OCI-M1 (cell line): Measurements from ENCODE around the gene TF.
"Not testable (repeated sequence)": the region's sequence is repeated elsewhere in the genome, so short reads cannot be mapped to it uniquely, and the experiment has no call there.

Source experiments
- DNase-seq: peaks from one replicate; lab custom pipeline; 2025; lab: John Stamatoyannopoulos, UW

Gene TF

DNA sequence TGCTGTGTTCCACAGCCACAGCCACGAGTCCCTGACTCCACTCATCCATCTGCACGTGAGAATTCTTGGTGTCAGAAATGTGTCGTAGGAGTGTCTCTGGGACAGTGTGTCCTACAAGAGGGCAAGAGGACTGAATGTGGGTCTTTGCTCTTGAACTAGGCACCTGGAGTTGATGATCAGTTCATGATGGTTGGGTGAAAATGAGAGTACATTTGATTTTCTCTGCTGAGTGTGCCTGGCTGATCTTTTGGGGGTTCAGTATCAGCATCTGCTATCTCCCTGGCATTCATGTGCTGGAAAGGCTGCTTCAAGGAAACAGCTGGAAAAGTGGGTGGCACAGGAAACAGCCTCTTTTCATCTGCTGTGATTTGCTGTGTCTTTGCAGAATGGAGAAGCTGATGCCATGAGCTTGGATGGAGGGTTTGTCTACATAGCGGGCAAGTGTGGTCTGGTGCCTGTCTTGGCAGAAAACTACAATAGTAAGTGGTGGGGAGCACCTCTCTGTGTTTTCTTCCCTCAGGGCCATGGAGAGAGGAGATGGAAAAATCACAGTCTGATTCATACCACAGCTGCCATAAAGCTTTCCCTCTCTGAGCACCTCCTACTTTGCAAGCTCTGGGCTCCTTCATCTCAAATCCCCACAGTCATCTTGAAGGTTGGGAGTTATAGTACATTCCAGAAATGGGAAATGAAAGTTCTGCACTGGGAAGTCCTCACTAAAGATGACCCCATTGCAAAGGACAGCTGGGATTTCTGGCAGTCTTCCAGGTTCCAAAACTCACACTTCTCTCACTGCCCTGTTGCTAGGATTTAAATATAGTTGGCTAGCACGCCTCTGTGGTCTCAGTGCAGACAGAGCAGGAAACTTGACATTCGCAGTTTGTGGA is 17.8 kb downstream of the TF start:
- DNase-seq = no peak

DNA sequence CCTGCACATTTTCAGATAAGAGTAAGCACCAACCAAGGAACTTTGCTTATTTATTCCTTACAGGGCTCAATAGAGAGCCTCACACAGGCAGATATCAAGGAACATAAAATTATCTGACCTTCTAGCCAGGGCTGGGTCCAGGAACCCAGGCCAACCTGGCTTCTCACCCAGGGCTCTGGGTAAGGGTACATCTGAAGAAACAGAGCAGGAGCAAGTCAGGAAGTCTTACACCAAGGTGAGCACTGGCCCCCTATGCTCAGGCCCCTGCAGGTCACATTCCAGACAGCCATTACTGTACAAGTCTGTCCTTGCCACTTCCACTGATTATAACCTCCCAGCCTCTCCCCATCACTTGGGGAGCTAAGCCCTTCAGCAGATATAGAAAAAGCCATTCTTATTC is 19.1 kb downstream of the TF start:
- no peak for DNase-seq

DNA sequence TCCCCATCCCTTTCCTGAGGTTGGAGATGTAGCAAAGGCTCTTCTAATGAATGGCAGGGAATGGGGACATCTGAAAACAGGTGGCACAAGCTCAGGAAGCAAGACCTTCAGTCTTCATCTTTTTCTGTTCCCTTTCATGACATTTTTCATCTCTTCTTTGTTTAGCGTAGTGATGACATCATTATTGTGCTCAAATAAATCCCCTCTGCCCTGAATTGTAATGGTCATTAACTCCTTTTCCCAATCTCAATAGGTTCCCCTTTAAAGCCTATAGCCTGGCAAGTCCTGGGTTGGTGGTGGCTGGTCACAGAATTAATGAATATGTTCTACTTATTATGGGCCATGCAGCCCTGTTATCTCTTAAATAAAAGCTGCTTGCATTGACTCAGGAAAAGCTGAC is 21.4 kb downstream of the TF start:
- DNase-seq = no peak

DNA sequence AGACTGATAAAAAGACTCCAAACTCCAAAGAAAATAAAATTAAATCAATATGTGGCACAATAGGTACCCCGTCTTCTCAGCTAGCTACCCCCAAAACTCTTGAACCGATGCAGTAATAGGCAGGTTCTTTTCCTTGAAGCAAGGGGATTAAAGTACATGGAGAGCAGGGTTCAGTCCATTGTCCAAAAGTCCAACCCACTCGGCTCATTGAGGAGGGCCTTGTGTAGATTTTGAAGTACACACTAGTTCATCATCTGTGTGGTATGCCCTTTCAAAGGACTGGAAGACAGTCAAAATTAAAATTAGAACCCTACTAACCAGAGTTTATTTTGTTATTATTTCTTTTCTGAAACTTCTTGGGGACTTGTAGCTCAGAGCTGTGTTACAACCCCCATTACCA is 23.3 kb downstream of the TF start:
- no peak for DNase-seq

DNA sequence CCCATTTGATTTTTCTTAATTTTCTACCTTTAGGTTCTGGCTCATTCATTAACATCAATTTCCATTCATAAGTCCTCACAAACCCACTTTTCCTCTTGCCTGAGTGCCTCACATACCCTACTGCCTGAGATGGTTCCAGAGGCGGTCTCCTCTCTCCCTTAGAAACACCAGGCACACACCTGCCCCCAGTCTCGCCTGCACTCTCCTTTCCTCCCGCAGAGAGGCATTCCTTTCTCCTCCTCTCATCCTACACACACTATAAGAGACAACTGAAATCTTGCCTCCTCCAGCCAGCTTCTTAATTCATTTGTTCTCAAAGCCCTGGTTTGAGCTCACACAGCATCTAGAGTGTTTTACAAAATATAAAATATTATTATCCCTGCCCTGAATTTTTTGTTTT is 27.5 kb downstream of the TF start:
- DNase-seq = no peak

DNA sequence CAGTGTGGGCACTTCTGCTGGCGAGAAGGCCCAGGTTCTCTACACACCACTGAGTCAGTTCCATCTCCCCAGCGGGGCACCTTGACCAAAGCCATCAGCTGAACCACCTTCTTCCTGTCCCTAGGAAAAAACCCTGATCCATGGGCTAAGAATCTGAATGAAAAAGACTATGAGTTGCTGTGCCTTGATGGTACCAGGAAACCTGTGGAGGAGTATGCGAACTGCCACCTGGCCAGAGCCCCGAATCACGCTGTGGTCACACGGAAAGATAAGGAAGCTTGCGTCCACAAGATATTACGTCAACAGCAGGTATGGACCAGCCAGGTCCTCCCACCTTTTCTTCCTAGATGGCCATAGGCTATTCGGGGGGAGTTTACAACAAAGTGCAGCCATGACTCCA is 29.1 kb downstream of the TF start:
- DNase-seq = no peak

DNA sequence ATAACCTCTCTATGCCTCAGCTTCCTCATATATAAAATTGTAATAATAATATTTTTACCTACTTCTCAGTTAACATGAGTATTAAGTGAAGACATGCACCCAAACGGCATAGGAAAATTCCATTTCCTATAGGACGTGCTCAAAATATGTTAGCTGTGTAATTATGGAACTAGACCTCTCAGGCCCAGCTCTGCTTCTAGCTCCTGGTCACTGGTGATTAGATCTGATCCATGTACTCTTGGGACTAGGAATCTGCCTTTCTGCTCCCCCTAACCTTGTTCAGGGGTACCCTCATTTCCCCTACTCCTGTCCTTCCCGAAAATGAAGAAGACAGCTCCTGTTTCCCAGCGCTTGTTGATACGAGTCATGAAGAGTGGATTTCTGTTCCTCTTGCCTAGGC is 29.6 kb downstream of the TF start:
- DNase-seq = no peak

DNA sequence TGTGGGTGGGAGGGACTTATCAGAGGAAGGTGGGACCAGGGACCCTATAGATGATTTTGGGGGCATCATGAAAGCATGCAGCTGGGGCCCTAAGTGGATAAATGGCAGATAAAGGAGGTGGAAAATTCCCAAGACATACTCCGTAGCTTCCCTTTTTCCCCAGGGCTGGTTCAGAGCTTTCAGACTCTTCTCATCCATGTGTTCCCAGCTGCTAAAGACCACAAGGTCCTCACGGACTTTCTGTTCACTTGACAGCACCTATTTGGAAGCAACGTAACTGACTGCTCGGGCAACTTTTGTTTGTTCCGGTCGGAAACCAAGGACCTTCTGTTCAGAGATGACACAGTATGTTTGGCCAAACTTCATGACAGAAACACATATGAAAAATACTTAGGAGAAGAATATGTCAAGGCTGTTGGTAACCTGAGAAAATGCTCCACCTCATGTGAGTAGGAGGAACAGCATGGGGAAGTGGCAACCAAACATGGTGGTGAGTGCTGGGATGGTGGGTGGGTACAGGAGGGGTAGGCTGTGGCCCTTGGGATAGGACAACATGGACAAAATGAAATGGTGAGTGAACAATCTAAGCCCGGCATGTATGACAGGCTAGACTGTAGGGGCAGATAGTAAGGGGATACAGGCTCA is 30.7 kb downstream of the TF start:
- peak; percentile 11 for DNase-seq

DNA sequence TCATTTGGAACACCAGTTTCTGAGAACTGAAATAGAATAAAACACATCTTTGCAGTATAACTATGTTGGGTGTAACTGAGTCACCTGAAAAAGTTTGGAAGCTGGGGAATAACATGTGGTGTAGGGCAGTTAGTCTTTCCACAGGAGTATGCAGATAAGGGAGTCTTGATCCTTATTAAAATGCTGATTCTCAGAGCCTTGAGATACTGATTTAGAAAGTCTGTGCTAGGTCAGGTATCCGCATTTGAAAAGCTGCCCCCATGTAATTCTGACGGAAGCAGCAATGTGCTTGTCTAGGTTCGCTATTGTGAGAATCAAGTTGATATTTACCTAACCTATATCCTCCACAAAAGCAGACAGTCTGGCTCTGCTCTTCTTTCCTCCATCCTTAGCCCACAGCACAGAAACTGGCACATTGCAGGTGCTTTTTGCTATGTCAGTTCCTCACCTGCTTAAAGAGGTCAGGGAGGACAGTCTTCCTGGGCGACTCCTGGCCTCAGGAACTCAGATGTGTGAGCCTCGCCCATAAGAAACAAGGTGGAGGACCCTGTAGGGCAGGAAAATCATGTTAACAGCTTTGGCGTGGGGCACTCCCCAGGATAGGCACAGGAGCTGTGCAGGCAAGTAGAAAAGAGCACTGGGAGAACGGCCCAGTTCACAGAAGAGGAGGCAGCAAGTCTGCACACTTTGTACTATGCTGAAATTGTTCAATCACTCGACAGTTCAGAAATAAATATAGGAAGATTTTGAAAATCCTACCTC is 31.8 kb downstream of the TF start:
- no peak for DNase-seq

DNA sequence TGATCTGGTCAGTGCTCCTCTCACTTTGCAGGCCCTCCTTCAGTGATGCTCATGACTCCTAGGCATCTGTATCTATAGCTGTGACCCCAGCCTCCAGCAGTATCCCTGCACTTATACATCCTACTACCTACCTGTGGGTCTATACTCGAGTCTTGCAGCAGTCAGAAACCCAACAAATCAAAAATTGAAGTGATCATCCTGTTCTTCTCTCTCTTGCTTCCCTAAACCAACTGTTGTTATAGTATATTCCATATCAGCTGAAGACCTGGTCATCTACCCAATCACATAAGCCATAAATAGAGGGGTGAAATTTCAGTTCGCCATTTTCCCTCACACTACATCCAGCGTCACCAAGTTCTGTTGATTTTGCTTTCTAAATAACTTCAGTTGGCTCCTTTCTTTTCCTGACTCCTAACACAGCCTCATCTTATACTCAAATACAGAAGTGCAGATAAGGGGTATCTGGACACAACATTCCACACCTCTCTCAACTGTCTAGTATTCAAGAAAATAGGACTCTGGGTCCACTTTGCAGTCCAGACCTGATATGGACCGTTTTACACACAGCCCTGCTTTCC is 33.5 kb downstream of the TF start:
- DNase-seq = no peak

DNA sequence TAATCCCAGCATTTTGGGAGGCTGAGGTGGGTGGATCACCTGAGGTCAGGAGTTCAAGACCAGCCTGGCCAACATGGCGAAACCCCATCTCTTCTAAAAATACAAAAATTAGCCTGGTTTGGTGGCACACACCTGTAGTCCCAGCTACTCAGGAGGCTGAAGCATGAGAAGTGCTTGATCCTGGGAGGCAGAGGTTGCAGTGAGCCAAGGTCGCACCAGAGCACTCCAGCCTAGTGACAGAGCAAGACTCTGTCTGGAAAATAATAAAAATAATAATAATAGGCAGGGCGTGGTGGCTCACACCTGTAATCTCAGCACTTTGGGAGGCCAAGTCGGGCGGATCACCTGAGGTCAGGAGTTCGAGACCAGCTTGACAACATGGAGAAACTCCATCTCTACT is 34.6 kb downstream of the TF start:
- DNase-seq = not testable (repeated sequence)

DNA sequence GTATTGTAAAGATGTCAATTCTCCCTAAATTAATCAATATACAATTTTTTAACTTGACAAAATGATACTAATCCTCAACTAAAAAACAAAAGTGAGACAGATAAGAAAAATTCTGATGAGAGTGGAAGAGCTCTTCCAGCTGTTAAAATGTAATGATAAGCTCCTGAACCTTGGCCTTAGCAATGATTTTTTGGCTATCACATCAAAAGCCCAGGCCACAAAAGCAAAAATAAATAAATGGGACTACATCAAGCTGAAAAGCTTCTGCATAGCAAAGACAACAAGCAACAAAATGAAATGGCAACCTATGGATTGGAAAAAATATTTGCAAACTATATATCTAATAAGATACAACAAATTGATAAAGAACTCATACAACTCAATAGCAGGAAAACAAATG is 35.4 kb downstream of the TF start:
- no peak for DNase-seq

DNA sequence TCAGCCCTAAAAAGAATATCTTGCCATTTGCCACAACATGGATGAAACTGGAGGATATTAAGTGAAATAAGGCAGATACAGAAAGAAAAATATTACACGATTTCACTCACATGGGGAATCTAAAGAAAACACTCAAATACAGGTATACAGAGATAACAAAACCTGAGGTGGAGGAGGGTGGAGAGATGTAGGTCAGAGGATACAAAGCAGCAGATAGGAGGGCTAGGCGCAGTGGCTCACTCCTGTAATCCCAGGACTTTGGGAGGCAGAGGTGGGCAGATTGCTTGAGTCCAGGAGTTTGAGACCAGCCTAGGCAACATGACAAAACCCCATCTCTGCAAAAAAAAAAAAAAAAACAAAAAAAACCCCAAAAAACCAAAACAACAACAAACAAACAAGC is 36.3 kb downstream of the TF start:
- no peak for DNase-seq

DNA sequence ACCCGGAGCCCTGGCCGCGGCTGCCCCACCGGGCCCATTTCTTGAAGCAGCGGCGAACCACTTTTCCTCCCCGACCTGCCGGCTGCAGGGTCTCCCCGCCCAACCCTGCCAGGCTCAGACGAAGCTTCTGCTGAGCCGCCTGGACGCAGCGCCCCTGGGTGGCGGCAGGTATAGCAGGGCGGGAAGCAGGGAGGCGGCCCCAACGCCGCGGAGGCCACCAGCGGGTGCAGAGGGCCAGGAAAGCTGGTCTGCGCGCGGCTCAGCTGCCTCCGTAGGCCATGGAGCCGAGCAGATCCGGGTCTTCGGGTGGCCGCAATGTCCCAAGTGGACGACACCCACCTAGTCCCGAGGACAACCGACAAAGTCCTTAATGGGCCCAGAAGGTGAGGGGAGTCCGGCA is 37.6 kb downstream of the TF start:
- DNase-seq = no peak

DNA sequence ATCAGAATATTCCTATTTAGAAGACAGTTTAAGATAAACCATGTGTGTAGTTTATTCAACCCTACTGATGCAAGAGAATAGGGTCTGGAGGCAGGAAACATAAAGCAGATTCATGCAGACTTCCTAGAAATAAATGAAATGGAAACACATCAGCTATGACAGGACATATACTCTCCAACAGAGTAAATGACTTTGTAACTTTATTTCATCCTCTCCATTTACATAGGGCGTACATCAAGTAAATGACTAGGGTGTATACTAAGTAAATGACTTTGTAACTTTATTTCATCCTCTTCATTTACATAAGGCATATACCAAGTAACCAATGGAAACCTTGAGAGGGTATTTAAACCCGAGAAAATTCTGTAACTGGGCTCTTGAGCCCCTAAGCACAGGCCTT is 41.8 kb downstream of the TF start:
- no peak for DNase-seq

DNA sequence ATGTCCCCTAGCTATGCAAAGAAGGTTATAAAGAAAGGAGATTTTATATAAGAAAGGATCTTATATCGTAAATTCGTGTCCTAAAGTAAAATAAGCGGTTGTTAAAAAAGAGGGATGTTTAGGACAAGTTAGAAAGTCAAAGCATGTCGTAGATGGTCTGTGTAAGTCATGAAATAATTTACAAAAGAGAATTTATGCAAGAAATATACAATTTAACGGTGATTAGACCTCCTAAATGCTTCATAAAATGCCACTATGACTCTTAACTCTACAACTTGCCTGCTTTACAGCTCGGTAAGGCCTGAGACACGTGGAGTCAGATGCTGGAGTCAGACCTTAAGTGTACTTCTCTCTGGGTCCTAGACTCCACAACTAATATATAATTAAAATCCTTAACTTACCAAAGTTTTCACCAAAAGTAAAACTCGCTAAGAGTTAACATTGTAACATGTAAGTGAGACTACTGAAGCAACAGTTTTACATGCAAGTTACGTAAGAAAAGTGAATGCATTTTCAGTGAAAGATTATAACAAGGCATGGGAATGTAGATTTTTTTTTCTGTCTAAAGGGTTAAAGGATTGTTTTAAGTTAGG is 46.1 kb downstream of the TF start:
- peak; percentile 49 for DNase-seq

DNA sequence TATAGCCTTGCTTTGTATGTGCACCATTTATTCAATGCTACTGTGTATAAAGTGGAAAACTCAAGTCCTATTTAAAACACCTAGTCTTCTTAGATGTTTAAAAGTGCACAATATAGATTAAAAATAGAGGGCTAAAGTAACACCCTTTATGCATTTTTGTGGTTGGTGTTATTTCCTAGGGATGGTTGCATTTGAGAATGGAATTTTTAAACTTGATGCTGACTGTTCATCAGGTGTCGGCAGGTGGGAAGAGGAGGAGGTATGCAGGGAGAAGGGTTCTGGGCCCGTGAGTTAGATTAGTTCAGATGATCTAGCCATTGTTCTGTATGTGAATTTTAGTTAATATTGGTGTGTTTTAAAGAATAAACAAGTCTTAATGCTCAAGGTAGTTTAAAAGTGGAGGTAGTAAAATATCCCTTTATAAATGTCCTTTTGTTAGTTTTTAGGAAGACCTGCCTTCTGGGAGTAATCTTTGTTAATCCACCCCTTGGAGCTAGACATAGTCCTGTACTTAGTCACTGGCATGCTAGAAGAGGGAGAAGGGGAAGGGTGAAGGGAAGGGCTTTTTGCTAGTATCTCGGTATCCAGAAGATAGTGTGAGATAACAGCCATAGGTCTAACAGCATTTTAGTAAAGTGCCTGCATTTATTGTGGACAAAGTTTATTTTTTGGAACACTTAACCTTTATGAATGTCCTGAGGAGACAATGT is 51.4 kb downstream of the TF start:
- DNase-seq = no peak

DNA sequence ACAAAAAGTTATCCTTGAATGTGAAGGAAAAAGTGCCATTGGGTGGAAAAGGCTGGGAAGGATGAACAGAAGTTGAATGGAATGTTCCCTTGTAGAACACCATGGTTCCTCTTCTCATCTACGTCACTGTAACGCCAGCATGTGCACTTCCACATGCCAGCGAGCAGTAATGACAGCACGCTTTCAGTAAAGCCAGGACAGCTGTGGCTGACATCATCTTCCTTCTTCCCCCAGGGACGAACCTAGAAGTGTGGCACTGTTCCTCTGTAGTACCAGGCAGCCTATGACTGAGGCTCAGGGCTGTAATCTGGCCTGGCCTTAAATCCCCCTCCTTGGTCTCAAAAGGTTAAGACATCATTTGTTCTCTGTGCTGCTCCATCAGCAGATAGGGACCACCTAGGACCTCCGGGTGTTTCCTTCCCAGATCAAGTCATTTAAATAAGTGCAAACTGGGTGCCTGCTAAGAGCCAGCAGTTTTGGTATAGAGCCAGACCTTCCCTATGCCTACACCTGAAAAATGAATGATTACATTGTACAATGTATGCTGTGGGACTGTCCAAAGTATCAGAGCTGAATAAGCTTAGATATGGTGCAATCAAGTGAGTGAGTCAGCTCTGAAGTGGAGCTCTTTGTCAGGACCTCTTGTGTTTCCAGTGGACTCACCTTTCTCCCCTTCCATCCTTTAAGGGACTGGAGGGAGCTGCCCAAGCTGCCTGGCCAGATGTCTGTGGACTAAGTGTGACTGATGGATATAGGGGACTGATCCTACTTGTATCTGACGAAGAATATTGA is 53.8 kb downstream of the TF start:
- no peak for DNase-seq

DNA sequence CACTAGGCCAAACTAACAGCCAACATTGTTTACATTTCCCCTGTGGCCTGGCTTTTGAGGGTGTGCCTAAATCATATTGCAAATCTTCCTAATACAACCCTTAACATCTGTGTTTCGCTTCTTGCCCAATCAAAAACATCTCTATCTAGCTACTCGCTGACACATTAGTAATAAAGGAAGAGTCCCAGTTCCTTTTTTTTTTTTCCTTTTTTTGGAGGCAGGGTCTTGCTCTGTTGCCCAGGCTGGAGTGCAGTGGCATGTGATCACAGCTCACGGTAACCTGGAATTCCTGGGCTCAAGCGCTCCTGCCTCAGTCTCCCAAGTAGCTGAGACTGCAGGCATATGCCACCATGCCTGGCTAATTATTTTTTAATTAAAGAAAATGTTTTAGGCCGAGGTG is 57.3 kb downstream of the TF start:
- DNase-seq = no peak

DNA sequence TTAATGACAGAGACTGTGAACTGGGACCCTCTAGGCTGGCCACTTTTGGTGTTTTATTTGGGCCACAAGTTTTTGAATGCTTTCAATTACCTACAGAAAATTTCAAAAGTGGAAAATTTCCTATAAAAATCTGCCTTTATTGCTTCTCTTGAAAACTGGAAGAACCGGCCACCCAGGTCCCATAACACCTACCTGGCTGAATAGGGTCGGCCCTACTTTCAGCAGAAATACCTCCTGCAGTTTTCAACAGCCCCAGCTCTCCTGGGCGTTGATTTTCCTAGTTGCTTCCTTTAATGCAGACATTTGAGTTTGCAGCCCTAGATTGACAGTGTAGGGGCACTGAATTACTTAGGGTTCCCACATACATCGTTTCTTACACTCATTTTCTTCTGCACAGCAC is 58.7 kb downstream of the TF start:
- DNase-seq = no peak

DNA sequence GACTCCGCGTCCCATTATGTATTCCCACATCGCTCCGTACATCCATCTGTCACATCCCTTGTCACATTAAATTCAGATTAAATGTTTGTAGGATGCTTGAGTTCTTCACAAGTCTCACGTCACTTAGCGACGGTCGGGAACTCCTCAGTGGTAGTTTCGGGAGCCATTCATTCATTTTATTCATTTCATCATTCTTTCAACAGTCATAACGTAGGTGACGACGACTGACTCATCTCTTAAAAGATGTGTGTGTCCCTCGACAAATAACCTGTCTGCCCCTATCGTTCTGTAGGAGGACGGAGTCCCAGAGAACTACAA is 59.1 kb downstream of the TF start:
- DNase-seq = no peak
